RWPE2 (cell line): ENCODE measurements around the gene RABAC1.

Source experiments
- ATAC-seq: fragments of 200-7000 bp; cut with Tn5 transposase; 3 replicates; pipeline ENCODE4 v1.9.1; 2021; ENCODE audit warnings: low read depth
- DNase-seq: peaks from one replicate; pipeline ENCODE4 v3.0.0-alpha.2; 2020; ENCODE audit warnings: low spot score
- H3K27ac ChIP-seq: fragments of 450-650 bp; 2 replicates; pipeline ENCODE4 v1.5.1; 2017; ENCODE audit warnings: mild to moderate bottlenecking; ENCODE audit not compliant: poor library complexity, severe bottlenecking
- H3K27me3 ChIP-seq: fragments of 250-450 bp; sonication (Bioruptor Pico); 2 replicates; pipeline ENCODE4 v1.5.1; 2021; ENCODE audit warnings: mild to moderate bottlenecking, moderate library complexity; ENCODE audit not compliant: insufficient read depth, poor library complexity, severe bottlenecking
- H3K36me3 ChIP-seq: fragments of 250-450 bp; sonication (Bioruptor Pico); 2 replicates; pipeline ENCODE4 v1.5.1; 2020; ENCODE audit warnings: low read depth, mild to moderate bottlenecking, moderate library complexity
- H3K4me1 ChIP-seq: fragments of 250-450 bp; sonication (Bioruptor Pico); 2 replicates; pipeline ENCODE4 v1.5.1; 2021; ENCODE audit warnings: mild to moderate bottlenecking, moderate library complexity; ENCODE audit not compliant: insufficient read depth, poor library complexity, severe bottlenecking
- H3K4me3 ChIP-seq: fragments of 250-450 bp; sonication (Bioruptor Pico); 2 replicates; pipeline ENCODE4 v1.5.1; 2021; ENCODE audit warnings: mild to moderate bottlenecking, moderate library complexity; ENCODE audit not compliant: severe bottlenecking
- H3K9me3 ChIP-seq: fragments of 250-450 bp; sonication (Bioruptor Pico); 2 replicates; pipeline ENCODE4 v1.5.1; 2021; ENCODE audit warnings: mild to moderate bottlenecking, moderate library complexity; ENCODE audit not compliant: severe bottlenecking
- TF ChIP-seq, protein P1 (sequence below): fragments of 450-650 bp; IDR thresholded peaks from one replicate; pipeline ENCODE4 v1.5.1; 2017; ENCODE audit warnings: mild to moderate bottlenecking, moderate library complexity; ENCODE audit not compliant: poor library complexity, severe bottlenecking

RABAC1 gene

DNA sequence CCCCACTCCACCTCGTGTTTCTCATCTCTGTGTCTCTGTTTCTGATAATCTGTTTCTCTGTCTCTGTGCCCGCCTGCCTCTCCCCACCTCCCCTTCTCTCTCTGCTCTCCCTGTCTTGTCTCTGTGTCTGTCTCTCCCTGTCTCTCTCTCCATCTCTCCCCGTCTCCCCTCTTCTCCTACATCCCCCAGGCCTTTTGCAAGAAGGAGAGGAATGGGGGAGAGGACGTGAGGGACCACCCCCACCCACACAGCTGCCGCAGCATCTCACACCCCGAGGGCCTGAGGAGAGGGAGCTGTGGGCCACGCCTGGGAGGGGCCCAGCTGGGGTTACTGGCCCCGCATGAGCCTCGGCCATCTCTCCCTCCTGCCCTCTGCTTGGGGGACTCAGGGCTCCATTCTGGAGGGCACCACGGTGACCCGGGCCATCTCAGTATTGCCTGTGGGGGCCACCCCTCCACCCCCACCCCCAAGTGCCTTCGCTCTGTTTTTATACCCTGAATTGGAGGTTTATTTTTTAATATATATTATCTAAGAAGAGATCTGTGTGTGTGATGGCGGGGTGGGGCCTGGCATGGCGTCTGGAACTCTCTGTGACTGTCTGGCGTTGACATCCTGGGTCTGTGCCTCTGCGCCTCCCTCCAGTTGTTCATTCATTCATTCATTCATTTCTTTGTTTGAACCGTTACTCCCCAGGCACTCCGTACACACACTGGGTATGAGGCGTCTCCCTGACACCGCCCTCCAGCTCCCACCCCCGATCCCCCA, 52.0 kb downstream of the RABAC1 start:
- Histone ChIP-seq H3K27ac (no peak overlapping the region), H3K36me3 (peaks cover 49% of the 10 kb centered on the region), H3K27me3 (peaks cover 17% of the 10 kb centered on the region), H3K4me3 (no peak overlapping the region), H3K4me1 (no peaks in the 10 kb centered on the region), H3K9me3 (no peaks in the 10 kb centered on the region)
- no peak for DNase-seq
- TF ChIP-seq, protein P1, sequence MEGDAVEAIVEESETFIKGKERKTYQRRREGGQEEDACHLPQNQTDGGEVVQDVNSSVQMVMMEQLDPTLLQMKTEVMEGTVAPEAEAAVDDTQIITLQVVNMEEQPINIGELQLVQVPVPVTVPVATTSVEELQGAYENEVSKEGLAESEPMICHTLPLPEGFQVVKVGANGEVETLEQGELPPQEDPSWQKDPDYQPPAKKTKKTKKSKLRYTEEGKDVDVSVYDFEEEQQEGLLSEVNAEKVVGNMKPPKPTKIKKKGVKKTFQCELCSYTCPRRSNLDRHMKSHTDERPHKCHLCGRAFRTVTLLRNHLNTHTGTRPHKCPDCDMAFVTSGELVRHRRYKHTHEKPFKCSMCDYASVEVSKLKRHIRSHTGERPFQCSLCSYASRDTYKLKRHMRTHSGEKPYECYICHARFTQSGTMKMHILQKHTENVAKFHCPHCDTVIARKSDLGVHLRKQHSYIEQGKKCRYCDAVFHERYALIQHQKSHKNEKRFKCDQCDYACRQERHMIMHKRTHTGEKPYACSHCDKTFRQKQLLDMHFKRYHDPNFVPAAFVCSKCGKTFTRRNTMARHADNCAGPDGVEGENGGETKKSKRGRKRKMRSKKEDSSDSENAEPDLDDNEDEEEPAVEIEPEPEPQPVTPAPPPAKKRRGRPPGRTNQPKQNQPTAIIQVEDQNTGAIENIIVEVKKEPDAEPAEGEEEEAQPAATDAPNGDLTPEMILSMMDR = no peak
- no peak for ATAC-seq
